ENCODE data around the gene OLR1.
"Not testable (repeated sequence)": the region's sequence is repeated elsewhere in the genome, so short reads cannot be mapped to it uniquely, and the experiment has no call there.

Gene OLR1

GRCh38 chr12:10171973-10172728 lies at the start of gene OLR1:
Gene OLR1 (minus strand): TSS chr12:10172132. CDS start chr12:10172077, 55 bp downstream.
- no peak for DNase-seq (ENCODE audit: low read depth)

GRCh38 chr12:10220398-10221077 lies 48.6 kb upstream of the OLR1 start:
- no peak for DNase-seq (ENCODE audit: low read depth)

- no peak for DNase-seq (ENCODE audit: low read depth)
Observed at GRCh38 chr12:10218021-10218420, 46.1 kb upstream of the OLR1 start.

- DNase-seq (ENCODE audit: low read depth) = not testable (repeated sequence)
Observed at GRCh38 chr12:10215946-10216345, 44.0 kb upstream of the OLR1 start.

GRCh38 chr12:10215436-10215835 lies 43.5 kb upstream of the OLR1 start:
- no peak for DNase-seq (ENCODE audit: low read depth)

GRCh38 chr12:10214895-10215267 lies 42.9 kb upstream of the OLR1 start:
- DNase-seq (ENCODE audit: low read depth) = no peak

- DNase-seq (ENCODE audit: low read depth) = no peak
Observed at GRCh38 chr12:10214136-10214894, 42.4 kb upstream of the OLR1 start.

GRCh38 chr12:10213168-10214135 lies 41.5 kb upstream of the OLR1 start:
- DNase-seq (ENCODE audit: low read depth) = no peak

GRCh38 chr12:10212739-10213131 lies 40.8 kb upstream of the OLR1 start, which contains the start of gene GABARAPL1:
Gene GABARAPL1 (plus strand): TSS chr12:10212877. CDS start chr12:10213130, 253 bp downstream.
- no peak for DNase-seq (ENCODE audit: low read depth)

GRCh38 chr12:10211940-10212738 lies 40.2 kb upstream of the OLR1 start:
- peak; percentile 85 for DNase-seq (ENCODE audit: low read depth)

- no peak for DNase-seq (ENCODE audit: low read depth)
Observed at GRCh38 chr12:10211101-10211939, 39.4 kb upstream of the OLR1 start.

- no peak for DNase-seq (ENCODE audit: low read depth)
Observed at GRCh38 chr12:10210225-10210624, 38.3 kb upstream of the OLR1 start.

- DNase-seq (ENCODE audit: low read depth) = no peak
Observed at GRCh38 chr12:10207136-10207535, 35.2 kb upstream of the OLR1 start.

- no peak for DNase-seq (ENCODE audit: low read depth)
Observed at GRCh38 chr12:10205220-10205807, 33.4 kb upstream of the OLR1 start.

- DNase-seq (ENCODE audit: low read depth) = not testable (repeated sequence)
Observed at GRCh38 chr12:10204495-10204894, 32.6 kb upstream of the OLR1 start.

- DNase-seq (ENCODE audit: low read depth) = no peak
Observed at GRCh38 chr12:10197879-10198278, 25.9 kb upstream of the OLR1 start.

- DNase-seq (ENCODE audit: low read depth) = no peak
Observed at GRCh38 chr12:10196210-10196609, 24.3 kb upstream of the OLR1 start.

- no peak for DNase-seq (ENCODE audit: low read depth)
Observed at GRCh38 chr12:10194160-10194670, 22.3 kb upstream of the OLR1 start.

- no peak for DNase-seq (ENCODE audit: low read depth)
Observed at GRCh38 chr12:10191865-10192264, 19.9 kb upstream of the OLR1 start.

All from HS-27A (cell line).